RWPE2 (cell line): ENCODE measurements around the gene TNRC6B.

Source experiments
- ATAC-seq: fragments of 200-7000 bp; cut with Tn5 transposase; 3 replicates; pipeline ENCODE4 v1.9.1; 2021; ENCODE audit warnings: low read depth
- DNase-seq: peaks from one replicate; pipeline ENCODE4 v3.0.0-alpha.2; 2020; ENCODE audit warnings: low spot score
- H3K27ac ChIP-seq: fragments of 450-650 bp; 2 replicates; pipeline ENCODE4 v1.5.1; 2017; ENCODE audit warnings: mild to moderate bottlenecking; ENCODE audit not compliant: poor library complexity, severe bottlenecking
- H3K27me3 ChIP-seq: fragments of 250-450 bp; sonication (Bioruptor Pico); 2 replicates; pipeline ENCODE4 v1.5.1; 2021; ENCODE audit warnings: mild to moderate bottlenecking, moderate library complexity; ENCODE audit not compliant: insufficient read depth, poor library complexity, severe bottlenecking
- H3K36me3 ChIP-seq: fragments of 250-450 bp; sonication (Bioruptor Pico); 2 replicates; pipeline ENCODE4 v1.5.1; 2020; ENCODE audit warnings: low read depth, mild to moderate bottlenecking, moderate library complexity
- H3K4me1 ChIP-seq: fragments of 250-450 bp; sonication (Bioruptor Pico); 2 replicates; pipeline ENCODE4 v1.5.1; 2021; ENCODE audit warnings: mild to moderate bottlenecking, moderate library complexity; ENCODE audit not compliant: insufficient read depth, poor library complexity, severe bottlenecking
- H3K4me3 ChIP-seq: fragments of 250-450 bp; sonication (Bioruptor Pico); 2 replicates; pipeline ENCODE4 v1.5.1; 2021; ENCODE audit warnings: mild to moderate bottlenecking, moderate library complexity; ENCODE audit not compliant: severe bottlenecking
- H3K9me3 ChIP-seq: fragments of 250-450 bp; sonication (Bioruptor Pico); 2 replicates; pipeline ENCODE4 v1.5.1; 2021; ENCODE audit warnings: mild to moderate bottlenecking, moderate library complexity; ENCODE audit not compliant: severe bottlenecking
- TF ChIP-seq, protein P1 (sequence below): fragments of 450-650 bp; IDR thresholded peaks from one replicate; pipeline ENCODE4 v1.5.1; 2017; ENCODE audit warnings: mild to moderate bottlenecking, moderate library complexity; ENCODE audit not compliant: poor library complexity, severe bottlenecking

The TNRC6B gene

GRCh38 chr22:40367342-40367741, 189.6 kb downstream of the TNRC6B start:
- Histone ChIP-seq H3K9me3 (no peaks in the 10 kb centered on the region), H3K4me1 (no peaks in the 10 kb centered on the region), H3K27ac (no peak overlapping the region), H3K4me3 (no peak overlapping the region), H3K27me3 (no peaks in the 10 kb centered on the region), H3K36me3 (peaks cover 62% of the 10 kb centered on the region)
- ATAC-seq (no peak), DNase-seq (no peak)
- TF ChIP-seq, protein P1, sequence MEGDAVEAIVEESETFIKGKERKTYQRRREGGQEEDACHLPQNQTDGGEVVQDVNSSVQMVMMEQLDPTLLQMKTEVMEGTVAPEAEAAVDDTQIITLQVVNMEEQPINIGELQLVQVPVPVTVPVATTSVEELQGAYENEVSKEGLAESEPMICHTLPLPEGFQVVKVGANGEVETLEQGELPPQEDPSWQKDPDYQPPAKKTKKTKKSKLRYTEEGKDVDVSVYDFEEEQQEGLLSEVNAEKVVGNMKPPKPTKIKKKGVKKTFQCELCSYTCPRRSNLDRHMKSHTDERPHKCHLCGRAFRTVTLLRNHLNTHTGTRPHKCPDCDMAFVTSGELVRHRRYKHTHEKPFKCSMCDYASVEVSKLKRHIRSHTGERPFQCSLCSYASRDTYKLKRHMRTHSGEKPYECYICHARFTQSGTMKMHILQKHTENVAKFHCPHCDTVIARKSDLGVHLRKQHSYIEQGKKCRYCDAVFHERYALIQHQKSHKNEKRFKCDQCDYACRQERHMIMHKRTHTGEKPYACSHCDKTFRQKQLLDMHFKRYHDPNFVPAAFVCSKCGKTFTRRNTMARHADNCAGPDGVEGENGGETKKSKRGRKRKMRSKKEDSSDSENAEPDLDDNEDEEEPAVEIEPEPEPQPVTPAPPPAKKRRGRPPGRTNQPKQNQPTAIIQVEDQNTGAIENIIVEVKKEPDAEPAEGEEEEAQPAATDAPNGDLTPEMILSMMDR, result no peak

DNA sequence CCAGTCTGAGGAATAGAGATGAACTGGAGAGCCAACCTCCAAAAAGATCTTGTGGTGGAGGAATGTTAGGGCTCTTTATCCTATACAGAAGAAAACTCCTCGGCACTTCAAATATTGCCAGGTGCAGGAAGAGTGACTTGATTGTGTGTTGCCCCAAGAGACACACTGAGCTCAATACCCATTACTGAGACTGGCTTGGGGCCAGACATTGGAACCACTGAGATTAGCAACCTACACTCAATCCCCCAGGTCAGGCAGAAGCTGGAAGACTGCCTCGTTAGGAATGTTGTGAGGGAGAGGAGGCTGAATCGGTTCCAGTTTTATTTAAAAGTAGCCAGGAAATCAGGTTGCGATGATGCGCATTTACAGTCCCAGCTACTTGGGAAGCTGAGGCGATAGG, 190.3 kb downstream of the TNRC6B start:
- no peak overlapping the region for H3K27ac ChIP-seq
- TF ChIP-seq, protein P1, result no peak
- peaks cover 62% of the 10 kb centered on the region for H3K36me3 ChIP-seq
- H3K9me3 ChIP-seq, result no peaks in the 10 kb centered on the region
- no peaks in the 10 kb centered on the region for H3K4me1 ChIP-seq
- DNase-seq (no peak), ATAC-seq (no peak)
- no peaks in the 10 kb centered on the region for H3K27me3 ChIP-seq
- H3K4me3 ChIP-seq, result no peak overlapping the region

DNA sequence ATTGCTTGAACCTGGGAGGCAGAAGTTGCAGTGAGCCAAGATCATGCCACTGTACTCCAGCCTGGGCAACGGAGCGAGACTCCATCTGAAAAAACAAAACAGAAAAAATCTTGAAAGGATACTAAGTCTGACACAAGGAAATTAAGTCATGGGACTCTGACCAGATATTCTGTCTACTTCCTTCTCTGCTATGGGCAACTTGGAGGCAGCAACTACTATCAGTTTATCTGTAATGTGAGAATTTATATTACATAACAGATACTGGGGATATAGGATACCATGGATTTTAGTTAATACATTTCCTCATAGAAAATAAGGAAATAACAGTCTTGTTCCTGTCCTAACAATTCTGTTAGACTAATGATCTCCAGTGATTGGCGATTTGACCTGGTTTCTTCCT, 191.1 kb downstream of the TNRC6B start:
- H3K36me3 ChIP-seq, result peaks cover 59% of the 10 kb centered on the region
- no peak overlapping the region for H3K27ac ChIP-seq
- no peak for DNase-seq
- no peaks in the 10 kb centered on the region for H3K27me3 ChIP-seq
- no peak for ATAC-seq
- H3K4me3 ChIP-seq, result no peak overlapping the region
- H3K9me3 ChIP-seq, result no peaks in the 10 kb centered on the region
- TF ChIP-seq, protein P1, result no peak
- H3K4me1 ChIP-seq, result no peaks in the 10 kb centered on the region

DNA sequence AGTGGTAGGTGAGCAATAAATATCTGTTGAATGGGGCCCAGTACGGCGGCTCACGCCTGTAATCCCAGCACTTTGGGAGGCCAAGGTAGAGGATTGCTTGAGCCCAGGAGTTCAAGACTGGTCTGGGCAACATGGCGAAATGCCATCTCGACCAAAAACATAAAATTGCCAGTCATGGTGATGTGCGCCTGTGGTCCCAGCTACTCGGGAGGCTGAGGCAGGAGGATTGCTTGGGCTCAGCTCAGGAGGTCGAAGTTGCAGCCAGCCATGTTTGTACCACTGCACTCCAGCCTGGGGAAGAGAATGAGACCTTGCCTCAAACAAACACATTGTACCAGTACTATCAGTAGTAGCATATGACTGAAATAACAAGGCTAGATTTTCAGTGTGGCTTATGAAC, 196.8 kb downstream of the TNRC6B start:
- Histone ChIP-seq H3K36me3 (peaks cover 20% of the 10 kb centered on the region; the same call in 1 of the 2 replicates), H3K27me3 (no peaks in the 10 kb centered on the region), H3K9me3 (no peaks in the 10 kb centered on the region), H3K4me3 (no peak overlapping the region), H3K4me1 (peaks cover 3% of the 10 kb centered on the region), H3K27ac (no peak overlapping the region)
- DNase-seq, result no peak
- no peak for ATAC-seq
- TF ChIP-seq, protein P1, result no peak

- ATAC-seq (no peak), DNase-seq (no peak)
- TF ChIP-seq, protein P1, result no peak
- Histone ChIP-seq H3K36me3 (peaks cover 17% of the 10 kb centered on the region; the same call in 1 of the 2 replicates), H3K27ac (no peak overlapping the region), H3K4me3 (no peak overlapping the region), H3K27me3 (no peaks in the 10 kb centered on the region), H3K9me3 (no peaks in the 10 kb centered on the region), H3K4me1 (peaks cover 3% of the 10 kb centered on the region)
Measured at GRCh38 chr22:40376149-40376548, 198.4 kb downstream of the TNRC6B start.
